Breast epithelium (tissue), 4 donors: Measurements from ENCODE around the gene UPP2. TPM values are rescaled to one million over a fixed set of nuclear protein-coding genes. Genes with fewer than 3 reads are reported as not detected.

Experiments used
- DNase-seq, 2 donors: peaks; one replicate each; pipeline ENCODE4 v3.0.0-alpha.2; 2019; ENCODE audit warnings: low spot score in 2 of 2
- H3K27ac ChIP-seq, 2 donors: fragments of 200-600 bp; sonication (generic) in 1 of 2; one replicate each; pipeline ENCODE4 v1.5.1; 2016 to 2019; ENCODE audit warnings: mild to moderate bottlenecking in 1 of 2
- H3K27me3 ChIP-seq, 2 donors: fragments of 200-600 bp; sonication (generic) in 1 of 2; one replicate each; pipeline versions ENCODE4 v1.5.1 to v1.6.0; 2017 to 2019; ENCODE audit warnings: control low read depth in 1 of 2, mild to moderate bottlenecking in 1 of 2
- H3K36me3 ChIP-seq: fragments of 200-600 bp; one replicate; pipeline ENCODE4 v1.5.1; 2019
- H3K4me1 ChIP-seq, 2 donors: fragments of 200-600 bp; sonication (generic); one replicate each; pipeline ENCODE4 v1.5.1; 2016 to 2019; ENCODE audit warnings: control low read depth in 1 of 2
- H3K4me3 ChIP-seq, 3 donors: fragments of 200-600 bp; sonication (generic); 1 replicate in 2 of 3; 2 replicates in 1 of 3; pipeline ENCODE4 v1.5.1; 2016 to 2019; ENCODE audit warnings: mild to moderate bottlenecking in 3 of 3, moderate library complexity in 2 of 3
- H3K9me3 ChIP-seq, 2 donors: fragments of 200-600 bp; sonication (generic) in 1 of 2; one replicate each; pipeline ENCODE4 v1.5.1; 2016 to 2019; ENCODE audit warnings: control low read depth in 1 of 2
- CTCF ChIP-seq, 3 donors: fragments of 450-650 bp; IDR thresholded peaks; one replicate each; pipeline ENCODE4 v1.5.1; 2016 to 2017; ENCODE audit warnings: antibody characterized with exemption in 3 of 3, mild to moderate bottlenecking in 3 of 3, moderate library complexity in 3 of 3
- POLR2A ChIP-seq: fragments of 450-650 bp; IDR thresholded peaks from one replicate; pipeline ENCODE4 v1.6.1; 2016; ENCODE audit warnings: antibody characterized with exemption, mild to moderate bottlenecking, moderate library complexity
- POLR2AphosphoS5 ChIP-seq, 3 donors: sonication (generic); formaldehyde crosslinking; IDR thresholded peaks; one replicate each; pipeline ENCODE4 v1.6.1; 2017; ENCODE audit warnings: antibody characterized with exemption in 3 of 3
- intact Hi-C: fragments of 100-400 bp; cut with DNase I; formaldehyde crosslinking; loops from one replicate; pipeline ENCODE4 v1.15.1; 2023; ENCODE audit warnings: low total_unique reads
- total RNA-seq, 3 donors: library from RNA; depleted of rRNA; stranded (reverse); fragments of >200 nt; gene quantifications; one replicate each; pipeline ENCODE4 v1.1.0, GENCODE V29; 2016

Gene UPP2
- total RNA-seq, 3 donors from 2014 or later, result 0.16 TPM; not detected in 2

DNA sequence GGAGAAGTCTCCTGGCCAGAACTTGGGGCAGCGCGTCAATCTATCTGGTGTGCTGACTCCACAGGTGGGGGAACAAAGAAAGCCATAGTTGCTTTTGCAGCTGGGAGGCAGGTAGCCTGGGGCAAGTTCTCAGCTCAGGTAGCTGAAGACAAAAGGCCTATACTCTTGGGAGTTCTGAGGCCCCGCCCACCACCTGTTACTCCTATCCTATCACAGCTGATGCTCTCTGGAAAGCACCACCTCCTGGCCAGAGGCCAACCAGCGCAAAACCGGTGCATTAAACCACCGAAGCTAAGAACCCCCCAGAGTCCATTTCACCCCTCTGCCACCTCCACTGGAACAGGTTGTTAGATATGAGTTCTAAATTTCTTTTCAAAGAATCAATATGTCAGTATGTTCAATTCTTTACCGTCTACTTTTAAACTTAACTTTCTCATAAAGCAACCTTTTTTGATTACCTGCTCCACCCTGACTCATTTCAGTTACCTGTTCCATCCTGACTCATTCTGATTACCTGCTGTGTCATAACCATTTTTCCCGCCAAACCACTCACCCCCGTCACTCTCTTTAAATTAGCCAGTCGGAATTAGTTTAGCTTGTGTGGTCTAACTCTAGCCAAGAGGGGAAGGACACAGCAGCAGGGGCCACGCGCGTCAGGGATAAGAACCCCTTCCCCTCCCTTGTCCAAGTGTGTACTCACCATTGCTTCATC, 43.4 kb downstream of the UPP2 start:
- H3K4me3 ChIP-seq, result no peak overlapping the region
- no peaks in the 10 kb centered on the region for H3K4me1 ChIP-seq
- H3K36me3 ChIP-seq, result no peaks in the 10 kb centered on the region
- no peak for DNase-seq
- no peaks in the 10 kb centered on the region for H3K27me3 ChIP-seq
- H3K27ac ChIP-seq, result no peak overlapping the region
- no peak for TF ChIP-seq POLR2AphosphoS5 (IDR thresholded peaks at IDR 0.05)
- no peak for TF ChIP-seq CTCF (IDR thresholded peaks at IDR 0.05)
- TF ChIP-seq POLR2A, result no peak
- intact Hi-C loops, result no loop called here
- no peaks in the 10 kb centered on the region for H3K9me3 ChIP-seq

DNA sequence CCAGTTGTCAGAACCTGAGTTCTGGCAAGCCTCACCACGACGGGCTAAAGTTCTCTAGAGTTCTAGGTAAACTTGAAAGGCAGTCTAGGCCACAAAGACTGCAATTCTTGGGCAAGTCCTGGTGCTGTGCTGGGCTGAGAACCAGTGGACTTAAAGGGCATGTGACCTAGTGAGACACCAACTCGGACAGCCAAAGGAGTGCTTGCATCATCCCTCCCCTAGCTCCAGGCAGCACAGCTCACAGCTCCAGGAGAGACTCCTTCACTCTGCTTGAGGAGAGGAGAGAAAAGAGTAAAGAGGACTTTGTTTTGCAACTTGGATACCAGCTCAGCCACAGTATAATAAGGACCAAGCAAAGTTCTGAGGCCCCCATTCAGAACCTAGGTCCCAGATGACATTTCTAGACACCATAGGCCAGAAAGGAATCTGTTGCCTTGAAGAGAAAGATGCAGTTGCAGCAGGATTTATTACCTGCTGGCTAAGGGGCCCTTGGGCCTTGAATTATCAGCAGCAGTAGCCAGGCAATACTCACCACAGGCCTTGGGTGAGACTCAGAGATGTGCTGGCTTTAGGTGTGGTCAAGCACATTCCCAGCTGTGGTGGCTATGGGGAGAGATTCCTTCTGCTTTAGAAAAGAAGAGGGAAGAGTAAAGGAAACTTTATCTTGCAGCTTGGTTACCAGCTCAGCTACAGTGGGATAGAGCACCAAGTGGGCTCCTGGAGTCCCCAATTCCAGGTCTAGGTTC, 51.8 kb downstream of the UPP2 start:
- Histone ChIP-seq H3K27ac (no peak overlapping the region), H3K27me3 (no peaks in the 10 kb centered on the region), H3K9me3 (peaks cover 0 to 11% of the 10 kb centered on the region in 2 donors), H3K36me3 (no peaks in the 10 kb centered on the region), H3K4me1 (no peaks in the 10 kb centered on the region), H3K4me3 (no peak overlapping the region)
- DNase-seq, result no peak
- intact Hi-C loops, result no loop called here
- TF ChIP-seq POLR2A, result no peak
- no peak for TF ChIP-seq CTCF (IDR thresholded peaks at IDR 0.05)
- no peak for TF ChIP-seq POLR2AphosphoS5 (IDR thresholded peaks at IDR 0.05)

- H3K36me3 ChIP-seq, result no peaks in the 10 kb centered on the region
- intact Hi-C loops, result no loop called here
- H3K27ac ChIP-seq, result no peak overlapping the region
- TF ChIP-seq CTCF (IDR thresholded peaks at IDR 0.05) (no peak), POLR2AphosphoS5 (IDR thresholded peaks at IDR 0.05) (no peak), POLR2A (no peak)
- H3K4me1 ChIP-seq, result no peaks in the 10 kb centered on the region
- DNase-seq, result no peak
- no peak overlapping the region for H3K4me3 ChIP-seq
- peaks cover 0 to 11% of the 10 kb centered on the region in 2 donors for H3K9me3 ChIP-seq
- H3K27me3 ChIP-seq, result no peaks in the 10 kb centered on the region
Observed at GRCh38 chr2:158154596-158154995, 52.9 kb downstream of the UPP2 start.

DNA sequence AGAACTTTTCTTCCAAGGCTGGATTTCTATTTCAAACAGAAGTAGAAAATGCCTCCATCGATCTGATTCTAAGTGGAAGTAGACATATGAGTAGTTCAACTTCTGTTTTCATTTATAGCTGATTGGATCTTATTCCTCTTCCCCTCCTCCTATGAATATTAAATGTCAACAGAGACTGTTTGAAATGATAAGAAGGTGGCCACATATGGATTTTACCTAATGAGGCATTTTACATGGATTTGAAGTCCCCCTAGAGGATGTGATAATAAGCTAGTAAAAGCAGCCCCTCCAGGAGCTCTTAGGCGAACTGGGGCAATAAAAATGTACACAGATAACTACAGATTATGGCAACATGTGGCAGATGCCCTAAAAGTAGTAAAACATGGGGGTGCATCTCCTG, 71.0 kb downstream of the UPP2 start:
- intact Hi-C loops, result no loop called here
- Histone ChIP-seq H3K27ac (no peak overlapping the region), H3K27me3 (no peaks in the 10 kb centered on the region), H3K9me3 (no peaks in the 10 kb centered on the region), H3K4me1 (no peaks in the 10 kb centered on the region), H3K36me3 (no peaks in the 10 kb centered on the region), H3K4me3 (no peak overlapping the region)
- no peak for DNase-seq
- TF ChIP-seq POLR2AphosphoS5 (IDR thresholded peaks at IDR 0.05), result no peak
- TF ChIP-seq POLR2A, result no peak
- TF ChIP-seq CTCF (IDR thresholded peaks at IDR 0.05), result no peak

DNA sequence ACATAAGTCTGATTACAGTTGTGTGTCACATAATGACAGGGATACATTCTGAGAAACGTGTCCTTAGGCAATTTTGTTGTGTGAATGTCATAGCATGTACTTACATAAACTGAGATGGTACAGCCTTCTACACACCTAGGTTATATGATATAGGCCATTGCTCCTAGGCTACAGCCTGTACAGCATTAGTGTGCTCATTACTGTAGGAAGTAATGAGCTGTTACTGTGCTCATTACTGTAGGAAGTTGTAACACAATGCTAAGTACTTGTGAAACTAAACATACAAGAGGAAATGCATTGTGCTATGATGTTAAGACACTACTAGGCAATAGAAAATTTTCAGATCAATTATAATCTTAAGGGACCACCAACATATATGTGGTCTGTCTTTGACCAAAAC, 72.8 kb downstream of the UPP2 start:
- no peaks in the 10 kb centered on the region for H3K9me3 ChIP-seq
- no peak overlapping the region for H3K4me3 ChIP-seq
- H3K27me3 ChIP-seq, result no peaks in the 10 kb centered on the region
- DNase-seq, result no peak
- H3K27ac ChIP-seq, result no peak overlapping the region
- TF ChIP-seq CTCF (IDR thresholded peaks at IDR 0.05) (no peak), POLR2A (no peak), POLR2AphosphoS5 (IDR thresholded peaks at IDR 0.05) (no peak)
- H3K4me1 ChIP-seq, result no peaks in the 10 kb centered on the region
- no peaks in the 10 kb centered on the region for H3K36me3 ChIP-seq
- intact Hi-C loops, result no loop called here
